B cell (primary cell): ENCODE data around the gene FAIM2.

Experiments
- EZH2 ChIP-seq: IDR thresholded peaks from 2 replicates; pipeline ENCODE4 v1.6.1; 2012; ENCODE audit warnings: borderline replicate concordance, low read depth, mild to moderate bottlenecking, moderate library complexity, low read length; ENCODE audit not compliant: insufficient read depth, poor library complexity, severe bottlenecking
- TF ChIP-seq, protein P1 (sequence below): fragments of 200-600 bp; IDR thresholded peaks from one replicate; pipeline ENCODE4 v1.8.0; 2022; ENCODE audit warnings: antibody characterized with exemption, mild to moderate bottlenecking

DNA sequence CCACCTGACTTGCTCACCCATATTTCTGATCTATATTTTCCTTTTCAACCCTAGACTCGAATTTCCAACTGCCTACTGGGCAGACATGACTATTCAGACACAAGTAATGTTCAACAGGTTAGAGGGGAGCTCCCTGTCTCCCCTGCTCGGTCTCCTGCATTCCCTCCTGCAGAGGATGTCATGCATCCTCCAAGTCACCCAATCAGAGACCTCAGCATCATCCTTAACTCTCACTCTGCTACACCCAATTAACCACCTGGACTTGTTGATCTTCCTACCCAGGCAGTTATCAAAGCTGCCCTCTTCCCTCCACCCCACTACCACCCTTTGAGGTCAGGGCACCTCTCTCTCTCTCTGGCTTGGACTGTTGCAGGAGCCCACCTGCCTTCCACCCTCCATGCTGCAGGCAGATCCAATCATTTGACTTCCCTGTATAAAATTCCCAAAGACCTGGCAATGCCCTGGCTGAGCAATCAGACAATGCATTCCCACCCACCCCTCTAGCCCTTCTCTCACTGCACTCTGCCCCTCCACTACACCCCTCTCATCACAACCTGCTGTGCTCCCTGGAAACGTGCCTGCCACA, 10.9 kb downstream of the FAIM2 start:
- TF ChIP-seq, protein P1, sequence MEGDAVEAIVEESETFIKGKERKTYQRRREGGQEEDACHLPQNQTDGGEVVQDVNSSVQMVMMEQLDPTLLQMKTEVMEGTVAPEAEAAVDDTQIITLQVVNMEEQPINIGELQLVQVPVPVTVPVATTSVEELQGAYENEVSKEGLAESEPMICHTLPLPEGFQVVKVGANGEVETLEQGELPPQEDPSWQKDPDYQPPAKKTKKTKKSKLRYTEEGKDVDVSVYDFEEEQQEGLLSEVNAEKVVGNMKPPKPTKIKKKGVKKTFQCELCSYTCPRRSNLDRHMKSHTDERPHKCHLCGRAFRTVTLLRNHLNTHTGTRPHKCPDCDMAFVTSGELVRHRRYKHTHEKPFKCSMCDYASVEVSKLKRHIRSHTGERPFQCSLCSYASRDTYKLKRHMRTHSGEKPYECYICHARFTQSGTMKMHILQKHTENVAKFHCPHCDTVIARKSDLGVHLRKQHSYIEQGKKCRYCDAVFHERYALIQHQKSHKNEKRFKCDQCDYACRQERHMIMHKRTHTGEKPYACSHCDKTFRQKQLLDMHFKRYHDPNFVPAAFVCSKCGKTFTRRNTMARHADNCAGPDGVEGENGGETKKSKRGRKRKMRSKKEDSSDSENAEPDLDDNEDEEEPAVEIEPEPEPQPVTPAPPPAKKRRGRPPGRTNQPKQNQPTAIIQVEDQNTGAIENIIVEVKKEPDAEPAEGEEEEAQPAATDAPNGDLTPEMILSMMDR, result no peak
- no peak for TF ChIP-seq EZH2
